ENCODE measurements around the gene MSX1.

Gene MSX1

GRCh38 chr4:4871573-4872313, 12.3 kb downstream of the MSX1 start:
- no peak for TF ChIP-seq CTCF (conservative IDR thresholded peaks at IDR 0.05; ENCODE audit: low read length)
- H3K4me3 ChIP-seq (ENCODE audit: low read length), result peak overlapping the region; percentile 29
- DNase-seq (ENCODE audit: low read depth), result no peak

- TF ChIP-seq CTCF (conservative IDR thresholded peaks at IDR 0.05; ENCODE audit: low read length), result no peak
- DNase-seq (ENCODE audit: low read depth), result no peak
- H3K4me3 ChIP-seq (ENCODE audit: low read length), result no peak overlapping the region
Measured at GRCh38 chr4:4872314-4872903, 12.9 kb downstream of the MSX1 start.

GRCh38 chr4:4873203-4873602, 13.7 kb downstream of the MSX1 start:
- H3K4me3 ChIP-seq (ENCODE audit: low read length), result no peak overlapping the region
- TF ChIP-seq CTCF (conservative IDR thresholded peaks at IDR 0.05; ENCODE audit: low read length), result no peak
- no peak for DNase-seq (ENCODE audit: low read depth)

- no peak for TF ChIP-seq CTCF (conservative IDR thresholded peaks at IDR 0.05; ENCODE audit: low read length)
- no peak overlapping the region for H3K4me3 ChIP-seq (ENCODE audit: low read length)
- no peak for DNase-seq (ENCODE audit: low read depth)
Measured at GRCh38 chr4:4874254-4874653, 14.8 kb downstream of the MSX1 start.

GRCh38 chr4:4875147-4875546, 15.7 kb downstream of the MSX1 start:
- no peak for DNase-seq (ENCODE audit: low read depth)
- TF ChIP-seq CTCF (conservative IDR thresholded peaks at IDR 0.05; ENCODE audit: low read length), result no peak
- H3K4me3 ChIP-seq (ENCODE audit: low read length), result no peak overlapping the region

GRCh38 chr4:4875611-4876010, 16.1 kb downstream of the MSX1 start:
- no peak for DNase-seq (ENCODE audit: low read depth)
- no peak for TF ChIP-seq CTCF (conservative IDR thresholded peaks at IDR 0.05; ENCODE audit: low read length)
- no peak overlapping the region for H3K4me3 ChIP-seq (ENCODE audit: low read length)

Data from AG10803 (cell line).